Measurements from ENCODE around the gene SDF4. TPM values are rescaled to one million over a fixed set of nuclear protein-coding genes. Genes with fewer than 3 reads are reported as not detected.
"Not testable (repeated sequence)": the region's sequence is repeated elsewhere in the genome, so short reads cannot be mapped to it uniquely, and the experiment has no call there.

SDF4 gene
- polyA plus RNA-seq, 1 donor = 109 TPM

DNA sequence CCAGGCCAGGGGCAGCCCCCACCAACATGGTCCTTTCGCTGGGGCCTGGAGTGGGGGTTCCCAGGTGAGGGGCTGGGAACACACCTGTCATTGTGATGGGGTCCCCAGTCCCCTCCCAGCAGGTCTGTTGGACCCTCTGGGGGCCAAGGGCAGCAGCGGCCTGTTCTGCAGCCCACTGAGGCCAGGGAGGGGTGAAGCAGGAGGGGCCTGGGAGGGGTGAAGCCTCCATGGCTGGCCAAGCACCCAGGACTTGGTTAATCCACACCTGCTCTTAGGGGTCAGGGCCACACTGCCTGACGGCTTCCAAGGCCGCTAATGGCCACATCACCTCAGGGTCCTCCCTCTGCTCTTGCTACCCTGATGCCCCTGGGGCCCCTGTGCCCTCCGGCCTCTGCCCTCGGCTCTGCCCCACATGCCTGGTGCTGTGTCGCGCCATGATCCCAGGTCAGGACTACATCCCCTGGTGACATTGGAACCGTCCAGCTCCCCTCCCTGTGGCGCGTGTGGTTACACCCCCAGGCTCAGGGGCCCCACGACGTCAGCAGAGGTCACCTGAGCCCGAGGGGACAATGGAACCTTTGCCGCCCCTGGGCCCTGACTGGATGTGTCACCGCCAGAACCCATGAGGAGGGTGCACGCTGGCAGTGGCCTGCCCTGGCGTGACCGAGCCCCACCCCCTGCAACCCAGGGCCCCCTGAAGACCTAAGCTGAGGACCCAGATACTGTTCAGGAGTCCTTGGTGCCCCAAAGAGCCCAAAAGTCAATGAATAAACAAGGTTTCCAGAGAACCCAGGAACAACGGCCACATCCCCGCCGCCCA is 32.5 kb downstream of the SDF4 start:
- no peak for DNase-seq

DNA sequence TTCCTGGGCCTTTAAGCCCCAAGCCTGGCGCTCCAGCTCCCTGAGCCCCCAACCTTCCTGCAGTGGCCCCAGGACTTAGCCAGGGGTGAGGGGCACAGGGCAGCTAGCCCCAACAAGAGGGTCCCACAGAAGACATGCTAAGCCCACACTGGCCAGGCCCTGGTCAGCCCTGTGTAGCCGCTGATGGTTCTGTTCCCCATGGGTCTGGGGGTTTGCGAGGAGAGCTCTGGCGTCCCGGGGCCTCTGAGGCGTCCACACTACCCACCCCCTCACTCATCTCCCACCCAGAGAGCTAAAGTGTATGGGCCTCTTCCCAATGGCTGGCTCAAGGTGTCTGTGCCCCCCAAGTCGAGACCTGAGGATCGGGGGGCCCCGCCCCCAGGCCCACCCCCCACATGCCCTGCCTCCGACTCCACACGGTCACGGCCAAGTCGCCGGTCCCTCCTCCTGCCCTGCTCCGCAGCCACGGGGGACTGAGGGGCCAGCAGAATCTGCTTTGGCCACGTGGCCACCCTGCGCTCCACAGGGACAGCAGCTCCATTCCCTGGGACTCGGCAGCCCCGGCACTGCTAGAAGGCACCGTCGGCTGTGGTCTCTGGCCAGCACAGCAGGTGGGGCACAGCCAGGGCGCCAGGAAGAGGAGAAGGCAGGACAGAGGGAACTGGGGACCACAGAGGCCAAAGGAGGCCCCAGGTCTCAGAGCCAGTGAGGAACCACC is 33.2 kb downstream of the SDF4 start:
- DNase-seq = no peak

DNA sequence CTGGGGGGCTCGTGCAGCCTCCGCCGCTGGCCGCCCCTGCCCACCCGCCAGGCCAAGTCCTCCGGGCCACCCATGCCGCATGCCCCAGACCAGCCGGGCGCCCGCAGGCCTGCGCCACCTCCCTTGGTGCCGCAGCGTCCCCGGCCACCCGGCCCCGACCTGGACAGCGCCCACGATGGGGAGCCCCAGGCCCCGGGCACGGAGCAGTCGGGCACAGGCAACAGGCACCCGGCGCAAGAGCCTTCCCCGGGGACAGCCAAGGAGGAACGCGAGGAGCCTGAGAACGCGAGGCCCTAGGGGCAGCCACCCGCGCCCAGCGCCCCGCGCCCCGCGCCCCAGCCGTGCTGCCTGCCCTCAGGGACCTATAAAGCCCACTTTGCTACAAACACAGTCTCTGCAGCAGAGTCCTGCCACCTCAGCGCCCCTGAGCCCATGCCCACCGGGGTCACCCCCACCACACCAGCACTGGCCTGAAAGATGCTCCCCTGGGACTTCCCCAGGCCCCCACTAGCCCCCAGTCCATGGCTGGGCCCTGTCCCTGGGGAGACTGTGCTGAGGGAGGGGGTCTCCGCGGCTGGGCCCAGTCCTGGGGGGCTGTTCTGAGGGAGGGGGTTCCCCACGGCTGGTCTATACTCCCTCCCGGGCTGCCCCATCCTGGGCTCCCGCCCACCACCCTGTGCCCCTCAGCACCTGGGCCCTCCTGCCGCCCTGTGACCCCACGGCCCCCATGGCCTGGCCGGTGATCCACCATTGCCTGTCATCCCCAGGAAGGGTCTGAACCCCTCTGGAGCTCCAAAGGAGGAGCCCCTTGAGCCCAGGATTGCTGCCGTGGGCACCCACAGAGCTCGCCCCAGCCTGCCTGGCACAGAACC is 34.0 kb downstream of the SDF4 start:
- no peak for DNase-seq

DNA sequence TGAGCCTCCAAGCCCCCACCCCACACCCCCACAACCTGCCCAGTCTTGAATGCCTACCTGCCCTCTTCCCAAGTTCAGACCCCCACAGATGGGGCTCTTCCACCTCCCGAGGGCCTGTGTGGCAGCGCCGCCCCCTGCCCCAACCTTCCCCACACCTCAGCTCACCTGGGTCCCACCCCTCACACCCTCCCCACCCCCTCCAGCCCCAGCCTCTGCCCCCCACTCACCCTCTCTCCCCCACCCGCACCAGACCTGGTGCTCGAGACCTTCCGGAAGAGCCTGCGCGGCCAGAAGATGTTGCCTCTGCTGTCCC is 34.7 kb downstream of the SDF4 start:
- no peak for DNase-seq

DNA sequence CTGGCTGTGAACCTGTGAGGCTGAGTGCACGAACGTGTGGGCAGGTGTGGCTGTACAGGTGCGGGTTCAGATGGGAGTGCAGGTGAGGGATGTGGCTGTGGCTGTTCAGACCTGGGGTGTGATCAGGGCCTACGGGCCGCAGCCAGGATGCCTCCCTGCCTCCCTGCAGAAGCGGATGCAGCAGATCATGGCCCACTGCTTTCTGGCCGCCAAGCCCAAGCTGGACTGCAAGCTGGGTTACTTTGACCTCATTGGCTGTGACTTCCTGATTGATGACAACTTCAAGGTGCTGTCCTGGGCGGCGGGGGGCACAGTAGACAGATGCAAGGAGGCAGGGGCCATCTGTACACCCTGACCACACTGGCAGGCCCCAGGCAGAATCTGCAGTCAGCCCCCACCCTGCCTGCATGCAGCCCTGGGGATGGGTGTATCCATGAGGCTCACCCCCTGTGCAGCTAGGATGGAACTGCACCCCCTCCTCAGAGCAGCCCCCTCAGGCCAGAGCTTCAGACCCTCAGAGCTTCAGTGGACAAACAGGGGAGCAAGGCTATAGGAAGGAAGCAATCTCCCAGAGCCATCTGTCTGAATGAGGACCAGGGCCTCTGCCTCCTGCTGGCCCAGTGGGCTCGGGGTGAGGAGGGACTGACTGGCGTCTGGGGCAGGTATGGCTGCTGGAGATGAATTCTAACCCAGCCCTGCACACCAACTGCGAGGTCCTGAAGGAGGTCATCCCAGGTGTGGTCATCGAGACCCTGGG is 35.2 kb downstream of the SDF4 start:
- no peak for DNase-seq

DNA sequence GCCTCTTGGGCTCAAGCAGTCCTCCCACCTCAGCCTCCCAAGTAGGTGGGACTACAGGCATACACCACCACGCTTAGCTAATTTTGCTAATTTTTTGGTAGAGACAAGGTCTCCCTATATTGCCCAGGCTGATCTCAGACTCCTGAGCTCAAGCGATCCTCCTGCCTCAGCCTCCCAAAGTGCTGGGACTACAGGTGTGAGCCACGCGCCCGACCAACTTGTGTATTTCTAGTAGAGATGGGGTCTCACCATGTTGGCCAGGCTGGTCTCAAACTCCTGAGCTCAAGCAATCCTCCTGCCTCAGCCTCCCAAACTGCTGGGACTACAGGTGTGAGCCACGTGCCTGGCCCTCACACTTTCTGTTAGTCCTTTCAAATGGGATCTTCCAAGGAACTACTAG is 36.1 kb downstream of the SDF4 start:
- DNase-seq = not testable (repeated sequence)

DNA sequence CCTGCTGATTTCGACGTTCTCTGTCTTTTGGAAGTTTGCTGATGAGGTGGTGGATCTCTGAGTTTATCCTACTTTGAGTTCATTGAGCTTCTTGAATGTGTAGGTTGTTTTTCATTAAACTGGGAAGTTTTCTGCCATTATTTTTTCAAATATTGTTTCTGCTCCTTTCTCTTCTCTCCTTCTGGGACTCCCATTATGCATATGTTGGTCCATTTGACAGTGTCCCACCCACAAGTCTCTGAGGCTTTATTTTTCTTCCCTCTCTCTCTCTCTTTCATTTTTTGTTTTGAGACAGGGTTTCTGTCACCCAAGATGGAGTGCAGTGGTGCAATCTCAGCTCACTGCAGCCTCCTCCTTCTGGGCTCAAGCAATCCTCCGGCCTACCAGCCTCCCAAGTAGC is 37.1 kb downstream of the SDF4 start:
- DNase-seq = no peak

DNA sequence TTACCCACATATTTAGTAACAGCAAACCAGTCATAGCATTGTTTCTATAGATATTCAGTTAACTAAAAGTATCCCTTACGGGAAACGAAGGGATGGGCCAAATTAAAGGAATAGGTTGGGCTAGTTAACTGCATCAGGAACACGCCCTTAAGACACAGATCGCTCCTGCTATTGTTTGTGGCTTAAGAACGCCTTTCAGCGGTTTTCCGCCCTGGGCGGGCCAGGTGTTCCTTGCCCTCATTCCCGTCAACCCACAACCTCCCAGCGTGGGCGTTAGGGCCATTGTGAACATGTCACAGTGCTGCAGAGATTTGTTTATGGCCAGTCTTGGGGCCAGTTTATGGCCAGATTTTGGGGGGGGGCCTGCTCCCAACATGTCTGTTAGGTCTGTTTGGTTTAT is 40.1 kb downstream of the SDF4 start:
- no peak for DNase-seq

DNA sequence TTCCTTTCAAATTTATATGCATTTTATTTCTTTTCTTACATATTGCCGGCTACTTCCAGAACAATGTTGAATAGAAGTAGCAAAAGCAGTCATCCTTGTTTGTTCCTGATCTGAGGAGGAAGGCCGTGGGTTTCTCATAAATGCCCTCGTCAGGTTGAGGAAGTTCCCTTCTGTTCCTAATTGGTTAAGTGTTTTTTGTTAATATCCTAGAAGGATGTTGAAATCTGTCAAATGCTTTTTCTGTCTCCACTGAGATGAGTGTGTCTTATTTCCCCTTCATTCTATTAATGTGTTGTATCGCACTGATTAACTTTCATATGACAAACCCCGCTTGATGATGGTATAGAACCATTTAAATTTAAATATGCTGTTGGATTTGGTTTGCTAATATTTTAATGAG is 42.7 kb downstream of the SDF4 start:
- DNase-seq = no peak

DNA sequence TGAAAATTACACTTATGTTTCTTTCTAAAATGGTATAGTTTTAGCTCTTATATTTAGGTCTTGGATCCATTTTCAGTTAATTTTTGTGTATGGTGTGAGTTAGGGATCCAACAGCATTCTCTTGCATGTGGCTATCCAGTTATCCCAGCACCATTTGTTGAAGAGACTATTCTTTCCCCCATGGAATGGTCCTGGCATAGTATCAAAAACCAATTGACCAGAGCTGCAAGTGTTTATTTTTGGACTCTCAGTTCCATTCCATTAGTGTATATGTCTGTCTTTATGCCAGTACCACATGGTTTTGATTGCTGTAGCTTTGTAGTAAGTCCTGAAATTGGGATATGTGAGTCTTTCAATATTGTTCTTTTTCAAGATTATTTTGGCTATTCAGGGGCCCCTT is 43.9 kb downstream of the SDF4 start:
- DNase-seq = no peak

DNA sequence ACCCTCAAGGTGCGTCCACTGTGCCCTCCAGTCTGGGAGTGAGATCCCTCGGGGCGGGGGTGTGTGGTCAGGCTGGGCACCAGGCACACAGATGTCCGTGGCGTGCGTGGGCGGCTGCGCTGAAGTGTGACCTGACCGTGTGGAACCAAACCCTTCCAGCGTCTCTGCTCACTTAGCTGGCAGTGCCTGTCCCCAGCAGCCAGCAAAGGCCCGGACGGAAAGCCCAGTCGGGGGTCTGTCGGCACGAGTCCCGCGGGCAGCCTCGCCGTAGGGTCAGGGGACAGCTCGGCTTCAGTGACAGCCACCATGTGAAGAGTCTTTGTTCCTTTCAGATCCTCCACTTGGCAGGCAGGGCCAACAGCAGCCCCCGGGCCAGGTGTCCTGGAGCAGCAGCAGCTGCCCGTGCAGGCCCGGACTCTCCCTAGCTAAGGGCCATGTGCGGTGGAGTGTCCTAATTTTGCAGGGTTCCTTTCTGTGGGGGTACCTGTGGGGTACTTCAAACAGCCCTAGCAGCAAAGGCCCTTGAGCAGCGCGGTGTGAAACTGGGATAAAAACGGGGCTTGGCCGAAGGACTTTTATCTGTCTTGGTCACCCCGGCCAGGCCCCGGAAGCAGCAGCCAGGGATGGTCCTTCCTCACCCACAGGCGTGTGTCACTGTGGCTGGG is 46.6 kb downstream of the SDF4 start:
- DNase-seq = no peak

DNA sequence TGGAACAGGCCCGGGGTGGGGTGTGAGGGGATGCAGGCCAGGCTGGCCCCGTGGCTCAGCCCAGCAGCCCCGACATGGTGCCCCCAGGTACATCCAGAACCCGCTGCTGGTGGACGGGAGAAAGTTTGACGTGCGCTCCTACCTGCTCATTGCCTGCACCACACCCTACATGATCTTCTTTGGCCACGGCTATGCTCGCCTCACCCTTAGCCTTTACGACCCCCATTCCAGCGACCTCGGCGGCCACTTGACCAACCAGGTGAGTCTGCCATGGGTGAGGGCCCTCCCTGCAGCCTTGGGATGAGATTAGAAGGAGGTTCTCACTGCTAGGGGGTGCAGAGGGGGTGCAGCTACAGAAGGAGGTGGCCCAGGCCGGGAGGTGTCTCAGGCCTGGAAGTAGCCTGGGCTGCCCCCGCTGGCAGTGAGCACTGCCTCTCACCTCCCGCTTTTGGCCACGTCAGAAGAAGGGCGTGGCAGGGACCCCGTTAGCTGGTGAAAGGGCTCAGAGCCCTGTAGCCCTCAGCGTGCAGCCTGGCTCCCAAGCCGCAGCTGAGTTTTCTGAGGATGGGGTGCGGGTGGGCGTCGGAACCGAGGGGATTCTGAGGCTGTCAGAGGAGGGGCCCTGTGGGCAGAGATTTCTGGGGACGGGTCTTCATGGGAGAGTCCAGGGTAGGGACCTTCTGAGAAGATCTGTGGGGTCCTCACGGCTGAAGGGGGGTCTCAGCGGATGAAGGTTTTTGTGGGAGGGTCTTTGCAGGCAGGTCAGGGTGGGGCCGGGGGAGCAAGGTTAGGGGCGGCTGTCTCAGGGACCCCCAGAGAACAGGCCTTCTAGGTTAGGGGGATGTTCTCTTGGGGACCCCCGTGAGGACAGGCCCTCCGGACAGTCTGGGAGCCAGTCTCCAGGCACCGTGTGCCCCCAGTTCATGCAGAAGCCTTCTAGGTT is 47.7 kb downstream of the SDF4 start:
- no peak for DNase-seq

DNA sequence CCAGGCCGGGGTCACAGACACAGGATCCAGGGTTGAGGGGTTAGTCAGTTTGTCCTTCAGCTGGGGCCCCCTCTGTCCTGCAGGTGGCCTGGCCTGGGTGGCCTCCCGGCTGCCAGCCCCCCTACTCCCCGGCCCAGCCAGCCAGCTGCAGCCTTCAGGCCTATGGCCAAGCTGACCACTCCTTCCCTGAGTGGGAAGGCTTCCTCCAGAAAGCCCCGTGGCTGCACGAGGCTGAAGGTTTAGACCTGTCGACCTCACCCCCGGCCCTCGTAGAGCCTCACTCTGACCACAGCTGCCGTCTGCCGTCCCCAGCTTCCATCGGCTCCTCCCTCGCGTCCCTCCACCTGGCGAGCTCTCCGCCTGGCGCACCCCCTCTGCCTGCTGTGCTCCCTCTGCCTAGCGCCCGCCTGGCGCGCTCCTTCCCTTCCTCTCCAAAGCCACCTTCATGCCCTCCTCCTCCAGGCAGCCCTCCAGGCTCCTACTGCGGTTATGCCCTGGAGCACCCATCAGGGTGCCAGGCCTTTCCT is 48.5 kb downstream of the SDF4 start:
- DNase-seq = no peak

DNA sequence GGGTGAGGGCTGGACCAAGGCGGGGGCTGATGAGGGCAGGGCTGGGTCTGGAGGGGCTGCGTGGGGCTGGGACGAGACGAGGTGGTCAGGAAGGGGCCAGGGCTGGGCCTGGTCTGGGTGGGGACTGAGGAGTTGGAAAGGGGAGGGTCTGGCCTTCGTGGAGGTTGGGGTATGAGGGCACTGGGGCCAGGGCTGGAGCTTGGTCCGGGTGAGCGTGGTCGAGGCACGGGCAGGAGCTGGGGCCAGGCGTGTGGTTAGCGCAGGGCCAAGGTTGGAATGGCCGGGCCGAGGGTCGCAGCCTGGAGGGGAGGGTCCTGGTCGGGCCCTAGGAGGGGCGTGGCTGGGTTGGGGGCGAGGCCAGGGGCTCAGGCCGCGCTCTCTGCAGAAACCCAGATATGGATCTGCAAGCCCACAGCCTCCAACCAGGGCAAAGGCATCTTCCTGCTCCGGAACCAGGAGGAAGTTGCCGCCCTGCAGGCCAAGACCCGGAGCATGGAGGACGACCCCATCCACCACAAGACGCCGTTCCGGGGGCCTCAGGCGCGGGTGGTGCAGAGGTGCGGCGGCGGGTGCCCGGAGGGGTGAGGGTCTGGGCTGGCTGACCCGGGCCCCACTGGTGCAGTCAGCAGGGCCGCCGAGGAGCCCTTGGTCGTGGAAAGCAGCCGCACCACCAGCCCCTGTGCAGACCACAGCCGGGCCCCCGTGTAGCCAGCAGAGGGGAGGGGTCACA is 49.1 kb downstream of the SDF4 start:
- no peak for DNase-seq

DNA sequence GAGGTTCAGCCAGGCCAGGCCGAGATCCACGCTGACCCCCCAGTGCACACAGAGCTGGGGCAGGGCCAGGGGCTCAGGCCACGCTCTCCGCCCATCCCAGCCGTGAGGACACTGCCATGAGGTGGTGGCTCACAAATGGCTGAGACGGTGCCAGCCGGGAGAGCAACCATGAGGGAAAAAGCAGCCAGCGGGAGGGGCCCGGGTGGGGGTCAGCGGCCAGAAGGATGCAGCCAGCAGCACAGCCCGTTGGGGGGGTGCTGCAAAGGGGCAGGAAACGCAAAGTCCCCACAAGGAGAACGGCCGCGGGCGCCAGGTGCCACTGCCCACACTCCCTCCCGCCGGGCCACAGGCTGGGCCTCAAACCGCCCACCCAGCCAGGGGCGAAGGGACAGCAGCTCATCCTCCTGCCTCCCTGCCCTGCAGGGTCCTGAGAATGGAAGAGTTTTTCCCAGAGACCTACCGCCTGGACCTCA is 49.8 kb downstream of the SDF4 start:
- DNase-seq = no peak

DNA sequence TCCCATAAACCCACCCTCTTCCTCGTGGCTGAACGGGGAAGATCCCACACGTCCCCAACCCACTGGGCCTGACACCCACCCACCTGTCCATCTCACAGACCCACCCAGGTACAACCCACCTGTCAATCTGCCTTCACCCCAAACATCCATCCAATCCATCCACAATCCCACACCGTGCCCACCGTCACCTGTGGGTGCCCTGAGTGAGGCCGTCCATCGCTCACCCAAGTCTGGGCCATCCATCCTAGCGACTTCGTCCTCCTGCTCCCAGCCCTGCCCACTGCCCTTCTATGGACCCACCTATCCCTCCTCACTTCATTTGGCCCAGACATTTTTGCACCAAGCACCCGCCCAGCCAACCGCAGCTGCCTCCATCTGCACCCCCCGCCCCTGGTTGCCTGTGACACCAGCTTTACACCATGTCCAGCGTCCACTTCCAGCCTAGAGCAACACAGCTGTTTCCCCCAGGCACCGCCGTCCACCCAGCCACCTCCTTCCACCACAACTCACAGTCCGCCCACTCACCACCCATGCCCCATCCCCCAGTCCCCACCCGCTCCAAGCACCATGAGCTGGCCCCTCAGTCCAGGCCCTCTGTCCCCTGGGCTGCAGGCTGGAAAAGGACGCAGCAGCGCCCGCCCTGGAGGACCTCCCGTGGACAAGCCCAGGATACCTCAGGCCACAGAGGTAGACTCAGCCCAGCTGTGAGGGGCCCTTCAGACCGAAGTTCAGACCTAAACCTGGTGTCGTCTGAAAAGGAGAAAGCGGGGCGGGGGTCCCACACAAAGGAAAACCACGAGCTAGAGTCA is 50.5 kb downstream of the SDF4 start:
- no peak for DNase-seq

DNA sequence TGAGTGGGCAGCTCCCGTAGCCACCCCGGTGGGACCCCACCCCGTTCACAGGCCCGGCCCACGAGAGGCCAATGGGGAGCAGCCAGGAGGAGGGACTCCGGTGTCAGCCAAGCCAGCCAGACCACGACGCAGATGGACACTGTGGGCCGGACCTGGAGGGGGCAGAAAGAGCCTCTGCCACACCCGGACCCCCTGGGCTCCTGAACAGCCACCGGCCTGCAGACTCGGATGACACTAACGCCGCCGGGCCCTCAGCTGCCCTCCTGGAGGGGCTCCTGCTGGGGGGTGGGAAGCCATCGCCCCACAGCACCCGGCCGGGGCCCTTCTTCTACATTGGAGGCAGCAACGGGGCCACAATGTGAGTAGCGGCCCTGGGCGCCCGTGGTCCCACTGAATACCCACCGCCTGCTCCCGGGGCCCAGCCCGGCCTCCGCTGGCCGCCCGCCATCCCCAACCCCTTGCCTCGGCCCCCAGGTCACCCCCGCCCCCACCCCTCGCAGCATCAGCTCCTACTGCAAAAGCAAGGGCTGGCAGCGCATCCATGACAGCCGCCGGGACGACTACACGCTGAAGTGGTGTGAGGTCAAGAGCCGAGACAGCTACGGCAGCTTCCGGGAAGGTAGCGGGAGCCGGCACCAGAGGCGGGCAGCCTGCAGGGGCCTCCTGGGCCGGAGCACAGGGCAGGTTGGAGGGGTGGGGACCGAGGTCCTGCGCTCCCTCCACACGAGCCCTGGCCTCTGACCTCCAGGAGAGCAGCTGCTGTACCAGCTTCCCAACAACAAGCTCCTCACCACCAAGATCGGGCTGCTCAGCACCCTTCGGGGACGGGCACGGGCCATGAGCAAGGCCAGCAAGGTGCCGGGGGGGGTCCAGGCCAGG is 51.6 kb downstream of the SDF4 start:
- no peak for DNase-seq
